NCI-H226 (cell line): ENCODE results near the gene ATP6V0E1.
A peak's percentile ranks its signal among the peaks of the same experiment; 100 is the strongest.
"Not testable (repeated sequence)": the region's sequence is repeated elsewhere in the genome, so short reads cannot be mapped to it uniquely, and the experiment has no call there.

Experiments used
- DNase-seq: peaks from one replicate; pipeline ENCODE4 v3.0.0-alpha.2; 2015

Gene ATP6V0E1

DNA sequence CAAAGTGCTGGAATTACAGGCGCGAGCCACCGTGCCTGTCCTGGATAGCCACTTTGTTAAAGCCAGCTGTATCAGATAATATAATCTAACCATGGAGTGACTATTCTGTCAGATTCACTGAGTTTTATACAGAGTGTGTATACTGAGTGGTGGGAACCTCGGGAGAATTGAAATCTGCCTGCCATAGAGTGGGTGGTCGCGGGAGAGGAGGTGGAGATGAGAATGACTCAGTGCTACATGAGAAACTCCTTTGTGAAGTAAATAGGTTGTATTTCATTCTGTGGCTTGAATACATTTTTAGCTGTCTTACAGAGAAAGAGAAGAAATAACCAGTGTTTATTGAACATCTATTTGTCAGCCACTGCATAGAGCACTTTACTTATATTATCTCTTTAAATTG, 26.4 kb downstream of the ATP6V0E1 start:
- DNase-seq, result no peak

DNA sequence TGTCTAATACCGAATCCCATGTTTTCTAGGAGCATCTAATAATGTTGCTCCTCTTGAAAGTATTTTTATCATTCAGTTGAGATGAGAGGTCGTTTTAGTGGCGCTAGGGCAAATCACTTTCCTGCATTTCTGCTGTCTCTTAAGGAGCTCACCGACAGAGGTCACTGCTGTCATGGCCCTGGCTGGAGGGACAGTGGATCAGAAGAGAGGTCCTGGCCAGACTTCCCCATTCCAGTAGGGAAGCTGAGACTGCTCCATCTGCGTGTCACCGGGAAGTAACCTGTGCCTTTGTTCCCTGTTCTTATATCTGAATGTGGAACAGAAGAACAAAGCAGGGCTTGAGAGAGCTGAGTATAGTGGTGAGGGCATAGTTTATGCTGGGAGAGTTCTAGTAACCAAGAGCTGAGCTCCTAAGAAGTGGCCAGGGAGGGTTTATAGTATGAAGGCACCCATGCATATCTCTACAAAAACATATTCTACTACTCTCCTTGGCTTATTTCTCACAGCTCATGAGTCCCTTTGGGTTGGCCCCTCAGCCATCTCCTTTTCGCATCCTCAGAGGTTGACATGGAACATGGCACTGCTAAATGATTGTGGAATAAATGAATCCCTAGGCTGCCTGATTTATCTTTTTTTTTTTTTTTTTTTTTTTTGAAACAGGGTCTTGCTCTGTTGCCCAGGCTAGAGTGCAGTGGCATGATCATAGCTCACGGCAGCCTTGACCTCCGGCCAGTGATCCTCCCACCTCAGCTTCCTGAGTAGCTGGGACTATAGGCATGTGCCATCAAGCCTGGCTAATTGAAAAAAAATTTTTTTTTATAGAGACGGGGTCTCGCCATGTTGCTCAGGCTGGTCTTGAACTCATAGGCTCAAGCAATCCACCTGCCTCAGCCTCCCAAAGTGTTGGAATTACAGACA, 27.2 kb downstream of the ATP6V0E1 start:
- no peak for DNase-seq

DNA sequence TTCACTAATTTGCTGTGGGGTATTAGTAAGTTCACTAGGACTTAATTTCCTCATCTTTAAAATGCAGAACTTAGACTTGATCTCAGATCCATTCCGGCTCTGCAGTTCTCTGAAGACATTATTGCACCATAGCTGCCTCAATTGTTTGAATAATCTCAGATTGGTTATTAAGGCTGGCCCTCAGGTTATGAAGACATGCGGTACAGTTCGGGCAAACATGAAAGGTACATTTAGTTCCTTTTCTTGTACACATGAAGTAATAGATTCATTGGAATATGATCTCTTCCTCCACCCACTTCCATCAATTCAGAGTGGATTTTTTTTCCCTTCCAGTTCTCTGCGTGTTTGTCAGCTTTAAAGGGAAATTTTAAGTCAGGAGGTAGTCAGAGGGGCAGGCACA, 28.0 kb downstream of the ATP6V0E1 start:
- no peak for DNase-seq

DNA sequence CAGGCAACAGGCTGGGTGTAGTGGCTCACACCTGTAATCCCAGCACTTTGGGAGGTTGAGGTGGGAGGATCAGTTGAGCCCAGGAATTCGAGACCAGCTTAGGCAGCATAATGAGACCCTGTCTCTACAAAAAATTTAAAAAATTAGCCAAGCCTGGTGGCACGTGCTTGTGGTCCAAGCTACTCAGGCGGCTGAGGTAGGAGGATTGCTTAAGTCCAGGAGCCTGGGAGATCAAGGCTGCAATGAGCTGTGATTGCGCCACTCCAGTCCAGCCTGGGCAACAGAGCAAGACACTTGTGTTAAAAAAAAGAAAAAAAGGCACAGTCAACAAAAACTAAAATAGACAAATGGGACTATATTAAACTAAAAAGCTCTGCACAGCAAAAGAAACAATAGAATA, 29.3 kb downstream of the ATP6V0E1 start:
- no peak for DNase-seq

DNA sequence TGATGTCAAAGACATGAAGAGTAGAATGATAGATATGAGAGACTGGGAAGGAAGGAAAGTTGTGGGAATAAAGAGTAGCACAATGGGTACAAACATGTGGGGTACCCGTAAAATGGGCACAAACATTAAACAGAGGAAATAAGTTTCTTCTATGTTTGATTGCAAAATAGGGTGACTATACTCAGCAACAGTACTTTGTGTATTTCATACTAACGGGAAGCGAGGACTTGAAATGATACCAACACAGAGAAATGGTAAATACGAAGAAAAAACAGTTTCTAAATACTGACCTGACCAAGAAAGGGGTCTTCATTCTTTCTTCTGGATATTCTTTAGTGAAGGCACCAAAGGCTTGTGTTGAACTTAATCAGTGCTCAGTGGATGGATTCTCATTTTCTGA, 31.1 kb downstream of the ATP6V0E1 start:
- no peak for DNase-seq

DNA sequence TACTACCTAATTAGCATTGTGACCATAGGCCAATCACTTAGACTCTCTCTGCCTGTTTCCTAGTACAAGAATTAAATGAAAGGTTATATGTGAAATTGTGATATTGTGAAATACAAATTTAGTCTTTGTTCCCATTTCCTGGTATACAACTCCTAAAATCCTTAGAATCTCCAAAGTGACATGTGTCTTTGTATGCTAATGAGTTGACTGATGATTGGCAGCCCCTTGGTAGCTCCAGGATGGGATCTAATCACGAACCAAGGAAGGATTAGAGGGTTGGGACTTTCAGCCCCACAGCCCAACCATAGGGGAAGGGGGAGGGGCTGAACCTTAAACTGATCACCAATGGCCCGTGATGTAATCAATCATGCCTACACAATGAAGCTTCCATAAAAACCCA, 31.6 kb downstream of the ATP6V0E1 start:
- DNase-seq, result no peak

DNA sequence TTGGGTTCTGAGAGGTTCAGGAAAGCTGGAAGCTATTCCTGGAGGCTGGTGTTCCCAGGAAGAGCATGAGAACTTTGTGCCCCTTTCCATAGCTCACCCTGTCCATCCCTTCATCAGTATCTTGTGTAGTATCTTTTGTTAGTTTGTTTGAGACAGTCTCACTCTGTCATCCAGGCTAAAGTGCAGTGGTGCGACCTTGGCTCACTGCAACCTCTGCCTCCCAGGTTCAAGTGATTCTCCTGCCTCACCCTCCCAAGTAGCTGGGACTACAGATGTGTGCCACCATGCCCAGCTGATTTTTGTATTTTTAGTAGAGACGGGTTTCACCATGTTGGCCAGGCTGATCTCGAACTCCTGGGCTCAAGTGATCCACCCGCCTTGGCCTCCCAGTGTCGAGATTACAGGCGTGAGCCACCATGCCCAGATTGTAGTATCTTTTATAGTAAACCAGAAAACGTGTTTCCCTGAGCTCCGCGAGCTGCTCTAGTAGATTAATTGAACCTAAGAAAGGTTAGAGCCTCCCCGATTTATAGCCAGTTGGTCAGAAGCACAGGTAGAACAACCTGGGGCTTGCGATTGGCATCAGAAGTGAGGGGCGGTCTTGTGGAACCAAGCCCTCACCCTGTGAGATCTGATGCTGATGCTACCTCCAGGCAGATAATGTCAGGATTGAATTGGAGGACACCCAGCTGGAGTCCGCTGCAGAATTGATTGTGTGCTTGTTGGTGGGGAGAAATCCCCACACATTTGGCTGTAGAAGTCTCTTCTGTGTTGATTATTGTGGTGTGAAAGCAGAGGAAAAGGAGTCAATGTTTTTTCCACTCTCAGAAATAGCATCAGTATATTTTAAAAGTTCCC, 32.3 kb downstream of the ATP6V0E1 start:
- no peak for DNase-seq

DNA sequence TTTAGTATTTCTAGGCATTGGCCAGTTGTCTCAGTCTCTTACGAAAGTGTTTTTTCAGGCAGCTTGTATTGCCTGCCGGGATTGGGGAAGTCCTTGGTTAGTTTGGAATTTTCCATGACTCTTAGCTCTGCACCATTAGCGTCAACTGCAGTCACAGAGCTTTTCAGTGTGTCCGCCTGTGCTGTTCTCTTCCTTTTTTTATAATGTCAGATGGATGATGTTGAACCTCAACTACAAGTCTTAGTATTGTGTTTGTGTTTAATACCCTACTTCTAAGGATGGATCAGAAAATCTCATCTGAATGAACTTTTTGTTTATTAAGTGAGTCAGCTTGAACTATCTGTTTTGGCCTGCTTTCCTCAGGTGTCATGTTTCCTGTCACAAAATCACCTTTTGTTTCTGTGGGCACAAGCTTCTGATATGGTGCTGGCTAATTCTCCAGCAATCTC, 33.1 kb downstream of the ATP6V0E1 start:
- peak; percentile 14 for DNase-seq

DNA sequence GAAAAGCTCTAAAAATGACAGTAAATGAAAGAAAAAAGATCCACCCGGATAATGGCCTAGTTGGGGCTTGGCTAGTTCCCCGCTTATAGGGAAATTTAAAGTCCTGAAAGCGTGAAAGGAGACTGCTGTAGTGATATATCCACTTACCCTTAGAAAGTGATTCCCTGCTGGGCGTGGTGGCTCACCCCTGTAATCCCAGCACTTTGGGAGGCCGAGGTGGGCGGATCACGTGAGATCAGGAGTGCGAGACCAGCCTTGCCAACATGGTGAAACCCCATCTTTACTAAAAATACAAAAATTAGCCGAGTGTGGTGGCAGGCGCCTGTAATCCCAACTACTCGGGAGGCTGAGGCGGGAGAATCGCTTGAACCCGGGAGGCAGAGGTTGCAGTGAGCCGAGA, 33.5 kb downstream of the ATP6V0E1 start:
- DNase-seq, result not testable (repeated sequence)

DNA sequence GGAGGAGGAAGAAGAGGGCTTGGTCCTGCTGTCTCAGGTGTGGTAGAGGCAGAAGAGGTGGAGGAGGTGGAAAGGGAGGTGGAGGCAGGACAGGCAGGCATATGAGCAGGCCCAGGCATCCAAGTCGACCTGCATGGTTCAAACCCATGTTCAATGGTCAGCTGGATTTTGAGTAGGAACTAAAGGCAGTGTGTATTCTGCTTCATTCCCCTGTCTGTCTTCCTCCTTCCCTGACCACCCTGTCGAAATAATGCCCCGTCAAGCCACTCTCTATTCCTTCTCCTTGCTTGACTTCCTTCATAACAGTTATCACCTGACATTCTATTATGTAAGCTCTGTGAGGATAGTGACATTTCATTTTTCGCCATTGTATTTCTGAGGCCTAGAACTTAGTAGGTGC, 34.8 kb downstream of the ATP6V0E1 start:
- no peak for DNase-seq

DNA sequence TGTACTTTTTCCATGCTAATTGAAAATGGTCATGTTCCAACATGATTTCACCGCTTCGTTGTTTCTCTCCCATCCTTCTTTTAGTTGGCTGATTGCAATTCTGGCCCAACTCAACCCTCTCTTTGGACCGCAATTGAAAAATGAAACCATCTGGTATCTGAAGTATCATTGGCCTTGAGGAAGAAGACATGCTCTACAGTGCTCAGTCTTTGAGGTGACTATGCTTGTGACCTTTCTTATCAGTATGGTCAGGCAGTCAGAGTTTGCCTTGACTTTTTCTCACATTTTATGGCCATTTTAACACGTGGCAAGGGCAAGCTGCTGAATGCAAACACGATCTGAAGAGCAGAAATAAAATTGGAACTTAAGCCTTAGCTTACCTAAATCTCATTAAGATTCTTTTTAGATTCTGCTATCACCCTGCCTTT, 36.6 kb downstream of the ATP6V0E1 start:
- DNase-seq, result no peak

DNA sequence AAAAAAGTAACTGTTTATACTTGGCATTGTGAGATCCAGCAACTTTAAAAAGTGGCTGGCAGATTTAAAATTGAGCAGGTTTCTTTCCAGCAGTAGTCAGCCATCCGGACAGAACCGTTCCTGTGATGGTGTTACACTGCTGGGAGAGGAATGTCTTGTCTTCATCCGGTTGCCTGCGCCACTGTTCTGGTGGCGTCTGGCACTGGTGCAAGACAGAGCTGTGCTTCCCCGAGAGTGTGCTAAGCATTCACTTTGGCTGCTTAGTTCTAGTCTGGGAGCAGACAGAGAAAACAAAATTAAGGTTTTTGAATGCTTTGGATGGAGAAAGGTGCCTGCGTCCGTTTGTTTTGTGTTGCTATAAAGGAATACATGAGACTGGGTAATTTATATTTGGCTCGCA, 37.1 kb downstream of the ATP6V0E1 start:
- DNase-seq, result no peak

DNA sequence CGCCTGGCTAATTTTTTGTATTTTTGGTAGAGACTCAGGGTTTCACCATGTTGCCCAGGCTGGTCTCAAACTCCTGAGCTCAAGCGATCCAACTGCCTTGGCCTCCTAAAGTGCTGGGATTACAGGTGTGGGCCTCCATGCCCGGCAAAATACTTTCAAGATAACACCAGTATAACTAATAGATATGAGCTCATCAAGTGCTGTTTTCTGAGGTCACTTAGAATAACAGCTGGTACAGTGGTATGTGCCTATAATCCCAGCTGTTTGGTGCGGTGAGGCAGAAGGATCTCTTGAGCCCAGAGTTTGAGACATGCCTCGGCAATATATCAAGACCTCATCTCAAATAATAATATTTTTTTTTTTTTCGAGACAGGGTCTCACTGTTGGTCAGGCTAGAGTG, 42.1 kb downstream of the ATP6V0E1 start:
- no peak for DNase-seq

DNA sequence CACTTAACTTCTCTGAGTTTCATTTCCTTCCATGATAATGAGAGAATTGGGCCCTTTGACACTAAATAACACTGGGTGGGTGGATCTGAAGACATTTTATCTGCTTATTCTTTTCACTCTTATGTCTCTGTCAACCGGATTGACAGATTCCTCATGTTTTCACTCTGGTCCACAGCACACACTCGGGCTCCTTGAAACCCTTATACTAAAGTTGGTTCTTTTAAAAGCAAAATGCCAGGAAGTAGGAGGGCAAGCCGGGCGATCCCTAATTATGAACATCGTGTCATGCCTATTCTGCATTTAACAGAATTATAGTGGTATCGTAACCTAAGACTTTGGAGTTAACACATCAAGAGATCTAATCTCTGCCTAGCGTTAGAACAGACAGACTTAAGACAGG, 44.3 kb downstream of the ATP6V0E1 start:
- DNase-seq, result no peak

DNA sequence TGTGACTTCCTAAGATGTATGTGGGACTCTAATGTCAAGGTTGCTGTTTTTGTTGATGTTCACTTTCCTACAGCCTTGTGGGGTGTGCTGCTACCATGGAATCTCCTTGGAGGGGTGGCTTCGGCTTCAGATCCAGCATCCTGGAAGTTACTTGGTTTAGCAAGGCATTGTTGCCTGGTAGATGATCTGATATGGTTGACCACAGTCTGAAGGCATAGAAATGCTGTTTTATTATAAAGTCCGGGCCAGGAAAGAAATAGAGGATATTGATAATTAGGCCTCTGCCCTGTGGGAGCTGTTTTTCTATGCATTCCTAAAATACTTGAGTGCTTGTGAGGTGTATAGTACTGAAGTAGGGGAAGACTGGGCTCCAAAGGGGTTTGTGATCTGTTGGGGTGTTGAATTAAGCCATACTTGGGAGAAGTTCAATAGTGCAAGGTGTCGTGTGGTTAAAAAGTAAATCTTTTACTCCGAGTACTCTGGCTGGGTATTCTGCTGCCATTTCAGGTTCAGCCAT, 45.3 kb downstream of the ATP6V0E1 start:
- no peak for DNase-seq

DNA sequence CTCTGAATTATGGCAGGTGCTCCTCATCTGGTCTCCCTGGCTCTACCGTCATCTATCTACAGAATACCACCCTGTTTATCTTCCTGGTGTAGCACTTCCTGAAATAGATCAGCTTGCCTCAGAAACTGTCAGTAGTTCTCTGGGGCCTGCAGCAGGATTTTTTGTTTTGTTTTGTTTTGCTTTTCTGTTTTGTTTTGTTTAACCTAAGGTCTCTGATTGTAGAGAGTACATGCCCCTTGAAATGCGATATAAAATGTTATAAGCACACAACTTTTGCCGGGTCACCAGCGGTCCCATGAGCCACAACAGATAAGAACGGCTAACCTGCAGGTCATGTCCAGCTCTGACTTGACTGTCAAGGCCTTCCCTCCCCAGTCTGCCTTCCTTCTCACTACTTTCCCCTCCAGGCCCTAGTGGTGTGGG, 45.9 kb downstream of the ATP6V0E1 start:
- no peak for DNase-seq

DNA sequence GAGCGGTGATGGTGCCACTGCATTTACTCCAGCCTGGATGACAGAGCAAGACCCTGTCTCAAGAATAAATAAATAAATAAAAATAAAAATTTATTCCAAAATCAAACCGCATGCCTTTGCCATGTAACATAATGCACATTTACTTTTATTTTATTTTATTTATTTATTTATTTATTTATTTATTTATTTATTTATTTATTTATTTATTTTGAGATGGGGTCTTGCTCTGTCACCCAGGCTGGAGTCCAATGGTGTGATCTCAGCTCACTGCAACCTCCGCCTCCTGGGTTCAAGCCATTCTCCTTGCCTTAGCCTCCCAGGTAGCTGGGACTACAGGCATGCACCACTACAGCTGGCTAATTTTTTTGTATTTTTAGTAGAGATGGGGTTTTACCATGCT, 48.5 kb downstream of the ATP6V0E1 start:
- not testable (repeated sequence) for DNase-seq

DNA sequence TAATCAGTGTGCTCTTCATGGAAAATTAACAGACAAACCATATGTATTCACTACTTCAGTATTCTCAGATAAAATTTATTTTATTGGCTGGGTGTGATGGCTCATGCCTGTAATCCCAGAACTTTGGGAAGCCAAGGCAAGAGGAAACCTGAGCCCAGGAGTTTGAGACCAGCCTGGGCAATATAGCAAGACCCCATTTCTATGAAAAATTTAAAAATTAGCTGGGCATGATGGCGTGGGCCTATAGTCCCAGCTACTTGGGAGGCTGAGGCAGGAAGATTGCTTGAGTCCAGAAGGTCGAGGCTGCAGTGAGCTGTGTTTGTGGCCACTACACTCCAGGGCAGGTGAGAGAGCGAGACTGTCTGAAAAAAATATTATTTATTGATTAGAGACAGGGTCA, 49.2 kb downstream of the ATP6V0E1 start:
- no peak for DNase-seq

DNA sequence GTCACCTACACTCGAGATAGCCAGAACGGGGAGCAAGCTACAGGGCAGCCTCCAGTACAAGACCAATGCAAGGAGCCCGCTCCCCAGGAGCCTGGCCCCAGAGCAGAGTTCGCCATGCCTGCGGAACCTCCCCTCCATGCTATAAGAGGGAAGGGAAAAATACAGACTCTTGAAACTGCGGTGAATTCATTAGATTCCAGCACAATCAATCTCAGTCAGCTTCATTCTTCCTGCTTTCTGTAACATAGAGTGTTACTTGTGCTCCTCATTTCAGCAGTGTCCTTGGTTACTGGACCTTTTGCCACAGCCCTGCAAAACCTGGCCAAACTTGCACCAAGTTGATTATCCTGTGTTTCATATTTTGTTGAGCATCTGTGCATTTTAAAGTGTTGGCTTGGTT, 50.4 kb downstream of the ATP6V0E1 start:
- DNase-seq, result no peak

DNA sequence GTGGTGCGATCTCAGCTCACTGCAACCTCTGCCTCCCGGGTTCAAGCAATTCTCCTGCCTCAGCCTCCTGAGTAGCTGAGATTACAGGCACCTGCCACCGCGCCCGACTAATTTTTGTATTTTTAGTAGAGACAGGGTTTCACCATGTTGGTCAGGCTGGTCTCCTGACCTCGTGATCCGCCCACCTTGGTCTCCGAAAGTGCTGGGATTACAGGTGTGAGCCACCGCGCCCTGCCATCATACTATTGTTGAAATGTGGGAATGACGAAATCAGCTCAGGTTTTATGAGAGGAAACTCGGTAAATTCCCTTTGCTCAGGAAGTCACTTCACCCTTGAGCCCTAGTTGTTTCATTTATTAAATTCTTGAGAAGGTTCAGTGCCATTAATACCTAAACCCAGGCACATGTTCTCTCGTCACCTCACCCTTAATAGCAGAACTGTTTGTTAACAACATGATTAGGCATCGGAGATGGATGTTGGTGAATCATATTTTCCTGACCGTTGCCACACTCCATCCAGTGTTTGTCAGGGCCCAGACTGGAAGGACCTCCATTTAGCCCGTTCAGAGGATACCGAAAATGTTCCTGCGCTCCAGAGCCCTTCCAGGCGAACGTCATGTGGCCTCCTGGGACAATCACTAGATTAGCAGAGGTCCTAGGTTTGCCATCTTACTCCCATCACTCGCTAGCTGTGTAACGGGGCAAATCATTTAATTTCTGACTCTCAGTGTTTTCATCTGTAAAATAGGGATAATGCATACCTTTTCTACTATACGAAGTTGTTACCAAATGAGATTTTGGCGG, 52.5 kb downstream of the ATP6V0E1 start:
- DNase-seq, result no peak

DNA sequence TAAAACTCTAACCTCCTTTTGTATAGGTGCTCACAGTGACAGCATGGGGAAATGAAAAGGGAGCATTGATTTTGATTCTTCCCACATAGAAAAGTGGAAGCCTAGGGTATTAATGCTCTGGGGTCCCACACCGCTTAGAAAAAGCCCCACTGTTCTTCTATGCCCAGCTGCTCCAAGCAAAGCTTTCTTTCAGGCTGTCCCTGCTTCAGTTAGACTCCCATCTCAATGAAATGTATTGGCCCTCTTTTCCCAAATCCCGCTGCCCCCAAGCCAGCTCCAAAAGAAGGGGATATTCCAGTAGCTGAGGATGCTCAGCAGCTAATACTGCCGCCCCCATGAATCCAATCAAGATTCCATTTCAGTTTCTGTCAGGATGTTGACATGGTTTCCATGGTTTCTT, 55.6 kb downstream of the ATP6V0E1 start:
- DNase-seq, result no peak

DNA sequence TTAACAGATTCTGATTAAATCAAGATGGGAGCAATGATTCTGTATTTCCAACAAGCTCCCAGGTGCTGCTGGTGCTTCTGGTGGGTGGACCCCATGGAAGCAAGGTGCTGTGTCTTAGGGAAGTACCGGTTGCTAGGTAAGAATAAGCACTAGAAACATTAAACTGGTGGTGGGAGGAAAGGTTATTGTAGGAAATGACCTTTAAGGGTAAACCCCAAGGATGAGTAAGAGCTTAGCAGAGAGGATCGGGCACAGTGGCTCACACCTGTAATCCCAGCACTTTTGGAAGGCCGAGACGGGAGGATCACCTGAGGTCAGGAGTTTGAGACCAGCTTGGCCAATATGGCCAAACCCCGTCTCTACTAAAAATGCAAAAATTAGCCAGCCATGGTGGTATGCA, 56.4 kb downstream of the ATP6V0E1 start:
- DNase-seq, result no peak
